GM12892 (cell line): ENCODE data around the gene GPC4.

ENCODE experiments used
- POLR2A ChIP-seq: IDR thresholded peaks from 2 replicates; pipeline ENCODE4 v1.6.1; 2011; ENCODE audit warnings: low read depth, low read length, control low read depth
- POLR2AphosphoS5 ChIP-seq: IDR thresholded peaks from 2 replicates; pipeline ENCODE4 v1.6.1; 2011; ENCODE audit warnings: low read depth, low read length, control low read depth
- TAF1 ChIP-seq: IDR thresholded peaks from 2 replicates; pipeline ENCODE4 v1.6.1; 2011; ENCODE audit warnings: low read depth, mild to moderate bottlenecking, control low read depth, low read length, borderline replicate concordance

DNA sequence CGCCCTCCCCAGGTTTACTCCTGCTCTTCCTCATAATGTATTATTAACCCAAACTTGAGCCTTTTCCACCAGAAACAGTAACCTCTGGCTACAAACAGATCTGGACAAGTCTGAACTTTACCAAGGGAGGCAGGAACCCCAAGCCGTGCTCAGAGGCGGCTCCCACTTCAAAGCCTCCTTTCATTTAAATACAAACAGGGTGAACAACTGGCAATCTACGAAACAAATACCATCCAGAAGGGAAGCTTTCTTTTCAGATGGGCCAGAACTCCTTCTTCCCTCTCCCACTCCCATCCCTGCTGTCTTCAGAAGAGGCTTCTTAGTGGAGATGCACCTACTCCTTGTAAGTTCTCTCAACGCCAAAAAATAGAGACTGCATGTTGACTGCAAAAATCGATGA lies 2.1 kb upstream of the GPC4 start:
- no peak for TF ChIP-seq POLR2A
- TF ChIP-seq POLR2AphosphoS5, result no peak
- no peak for TF ChIP-seq TAF1
